ENCODE data around the gene AMPD3.

The AMPD3 gene

GRCh38 chr11:10480026-10480425, 25.0 kb downstream of the AMPD3 start:
- H3K18ac ChIP-seq (ENCODE audit: low read length): no peak overlapping the region
- no peak overlapping the region for H2AK5ac ChIP-seq (ENCODE audit: low read length)
- no peak overlapping the region for H3K9ac ChIP-seq (ENCODE audit: low read length)
- H3K56ac ChIP-seq (ENCODE audit: low read length): no peak overlapping the region
- H3K23ac ChIP-seq (ENCODE audit: low read length): no peak overlapping the region
- WGBS (ENCODE audit: extremely low coverage, insufficient coverage, low lambda C conversion rate): no CpG with 5 or more reads among the region's 6 CpGs
- no peaks in the 10 kb centered on the region for H3K36me3 ChIP-seq (ENCODE audit: control insufficient read depth, insufficient read depth, low read length)
- no peak overlapping the region for H4K5ac ChIP-seq (ENCODE audit: low read length)
- no peak for DNase-seq
- H3K27ac ChIP-seq (ENCODE audit: low read depth, low read length): no peak overlapping the region
- H2BK15ac ChIP-seq (replicated peaks; ENCODE audit: low read depth): no peak overlapping the region
- no peak overlapping the region for H2BK120ac ChIP-seq (ENCODE audit: low read depth, low read length)
- H3K4ac ChIP-seq (ENCODE audit: low read depth, low read length): no peak overlapping the region
- H3K4me1 ChIP-seq (ENCODE audit: control insufficient read depth, low read depth, low read length): no peaks in the 10 kb centered on the region
- no peak overlapping the region for H3K4me3 ChIP-seq (ENCODE audit: low read length)
- H3K79me2 ChIP-seq (ENCODE audit: control insufficient read depth, insufficient read depth, low read length): no peaks in the 10 kb centered on the region
- H3K27me3 ChIP-seq (ENCODE audit: insufficient read depth, low read length, poor library complexity): no peaks in the 10 kb centered on the region
- no peaks in the 10 kb centered on the region for H3K79me1 ChIP-seq (ENCODE audit: low read length)
- no peak overlapping the region for H4K8ac ChIP-seq (ENCODE audit: low read depth, low read length)
- no peak overlapping the region for H2BK5ac ChIP-seq (ENCODE audit: low read length)
- no peak overlapping the region for H3K4me2 ChIP-seq (ENCODE audit: low read length)

GRCh38 chr11:10480760-10481159, 25.7 kb downstream of the AMPD3 start:
- Histone ChIP-seq H4K8ac (ENCODE audit: low read depth, low read length) (no peak overlapping the region), H3K27ac (ENCODE audit: low read depth, low read length) (no peak overlapping the region), H2BK15ac (replicated peaks; ENCODE audit: low read depth) (no peak overlapping the region), H3K23ac (ENCODE audit: low read length) (no peak overlapping the region), H3K4ac (ENCODE audit: low read depth, low read length) (no peak overlapping the region), H3K36me3 (ENCODE audit: control insufficient read depth, insufficient read depth, low read length) (no peaks in the 10 kb centered on the region), H2BK5ac (ENCODE audit: low read length) (no peak overlapping the region), H3K56ac (ENCODE audit: low read length) (no peak overlapping the region), H3K4me1 (ENCODE audit: control insufficient read depth, low read depth, low read length) (no peaks in the 10 kb centered on the region), H3K4me3 (ENCODE audit: low read length) (no peak overlapping the region), H3K18ac (ENCODE audit: low read length) (no peak overlapping the region), H3K79me1 (ENCODE audit: low read length) (no peaks in the 10 kb centered on the region), H2AK5ac (ENCODE audit: low read length) (no peak overlapping the region), H2BK120ac (ENCODE audit: low read depth, low read length) (no peak overlapping the region), H3K79me2 (ENCODE audit: control insufficient read depth, insufficient read depth, low read length) (no peaks in the 10 kb centered on the region), H4K5ac (ENCODE audit: low read length) (no peak overlapping the region), H3K4me2 (ENCODE audit: low read length) (no peak overlapping the region), H3K9ac (ENCODE audit: low read length) (no peak overlapping the region), H3K27me3 (ENCODE audit: insufficient read depth, low read length, poor library complexity) (no peaks in the 10 kb centered on the region)
- no CpG with 5 or more reads among the region's 2 CpGs for WGBS (ENCODE audit: extremely low coverage, insufficient coverage, low lambda C conversion rate)
- no peak for DNase-seq

- no peak for DNase-seq
- WGBS (ENCODE audit: extremely low coverage, insufficient coverage, low lambda C conversion rate): no CpG with 5 or more reads among the region's 16 CpGs
- no peak overlapping the region for H2BK120ac ChIP-seq (ENCODE audit: low read depth, low read length)
Observed at GRCh38 chr11:10481560-10482349, 26.7 kb downstream of the AMPD3 start.

DNA sequence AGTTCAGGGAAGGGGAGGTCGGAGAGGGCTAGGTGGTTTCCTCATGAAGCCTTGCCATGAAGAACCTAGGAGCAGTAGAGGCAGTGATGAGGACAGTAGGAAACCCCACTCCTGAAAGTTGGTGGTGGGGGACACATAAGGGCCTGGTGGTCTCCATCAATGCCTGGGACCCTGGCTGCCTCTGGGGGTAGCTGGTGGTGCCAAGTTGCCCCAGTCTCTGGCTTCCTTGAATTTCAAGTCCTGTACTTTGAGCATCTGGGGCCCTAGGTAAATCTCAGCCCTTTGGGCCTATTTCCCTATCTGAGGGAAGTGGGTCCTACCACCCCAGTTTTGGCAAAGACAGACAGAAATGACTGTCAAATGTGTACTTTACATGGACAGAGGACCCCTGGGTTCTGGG, 28.1 kb downstream of the AMPD3 start:
- Histone ChIP-seq H2BK5ac (ENCODE audit: low read length) (no peak overlapping the region), H2BK15ac (replicated peaks; ENCODE audit: low read depth) (no peak overlapping the region), H4K5ac (ENCODE audit: low read length) (no peak overlapping the region), H3K4me1 (ENCODE audit: control insufficient read depth, low read depth, low read length) (no peaks in the 10 kb centered on the region), H3K27me3 (ENCODE audit: insufficient read depth, low read length, poor library complexity) (no peaks in the 10 kb centered on the region), H3K36me3 (ENCODE audit: control insufficient read depth, insufficient read depth, low read length) (no peaks in the 10 kb centered on the region), H3K56ac (ENCODE audit: low read length) (no peak overlapping the region), H3K4me3 (ENCODE audit: low read length) (no peak overlapping the region), H3K79me2 (ENCODE audit: control insufficient read depth, insufficient read depth, low read length) (no peaks in the 10 kb centered on the region), H3K4me2 (ENCODE audit: low read length) (no peak overlapping the region), H3K9ac (ENCODE audit: low read length) (no peak overlapping the region), H3K27ac (ENCODE audit: low read depth, low read length) (no peak overlapping the region), H2BK120ac (ENCODE audit: low read depth, low read length) (no peak overlapping the region), H3K4ac (ENCODE audit: low read depth, low read length) (no peak overlapping the region), H3K79me1 (ENCODE audit: low read length) (no peaks in the 10 kb centered on the region), H3K23ac (ENCODE audit: low read length) (no peak overlapping the region), H3K18ac (ENCODE audit: low read length) (no peak overlapping the region), H2AK5ac (ENCODE audit: low read length) (no peak overlapping the region), H4K8ac (ENCODE audit: low read depth, low read length) (no peak overlapping the region)
- no peak for DNase-seq
- no CpG with 5 or more reads among the region's 1 CpG for WGBS (ENCODE audit: extremely low coverage, insufficient coverage, low lambda C conversion rate)

More at GRCh38 chr11:10481560-10482349, 26.7 kb downstream of the AMPD3 start:
- no peak overlapping the region for H3K4me2 ChIP-seq (ENCODE audit: low read length)
- H3K18ac ChIP-seq (ENCODE audit: low read length): no peak overlapping the region
- no peaks in the 10 kb centered on the region for H3K27me3 ChIP-seq (ENCODE audit: insufficient read depth, low read length, poor library complexity)
- H4K8ac ChIP-seq (ENCODE audit: low read depth, low read length): no peak overlapping the region
- no peak overlapping the region for H3K4me3 ChIP-seq (ENCODE audit: low read length)
- H3K27ac ChIP-seq (ENCODE audit: low read depth, low read length): no peak overlapping the region
- no peak overlapping the region for H2BK15ac ChIP-seq (replicated peaks; ENCODE audit: low read depth)
- H3K79me2 ChIP-seq (ENCODE audit: control insufficient read depth, insufficient read depth, low read length): no peaks in the 10 kb centered on the region
- H3K23ac ChIP-seq (ENCODE audit: low read length): no peak overlapping the region
- H3K36me3 ChIP-seq (ENCODE audit: control insufficient read depth, insufficient read depth, low read length): no peaks in the 10 kb centered on the region
- H3K79me1 ChIP-seq (ENCODE audit: low read length): no peaks in the 10 kb centered on the region
- H3K4me1 ChIP-seq (ENCODE audit: control insufficient read depth, low read depth, low read length): no peaks in the 10 kb centered on the region
- no peak overlapping the region for H3K4ac ChIP-seq (ENCODE audit: low read depth, low read length)
- H3K9ac ChIP-seq (ENCODE audit: low read length): no peak overlapping the region
- no peak overlapping the region for H3K56ac ChIP-seq (ENCODE audit: low read length)
- no peak overlapping the region for H4K5ac ChIP-seq (ENCODE audit: low read length)
- no peak overlapping the region for H2BK5ac ChIP-seq (ENCODE audit: low read length)
- H2AK5ac ChIP-seq (ENCODE audit: low read length): no peak overlapping the region

- no peak overlapping the region for H2BK120ac ChIP-seq (ENCODE audit: low read depth, low read length)
- H3K56ac ChIP-seq (ENCODE audit: low read length): no peak overlapping the region
- no CpG with 5 or more reads among the region's 3 CpGs for WGBS (ENCODE audit: extremely low coverage, insufficient coverage, low lambda C conversion rate)
Observed at GRCh38 chr11:10483584-10483983, 28.5 kb downstream of the AMPD3 start.

More at GRCh38 chr11:10483584-10483983, 28.5 kb downstream of the AMPD3 start:
- no peak overlapping the region for H3K27ac ChIP-seq (ENCODE audit: low read depth, low read length)
- H4K8ac ChIP-seq (ENCODE audit: low read depth, low read length): no peak overlapping the region
- H2BK15ac ChIP-seq (replicated peaks; ENCODE audit: low read depth): no peak overlapping the region
- no peak overlapping the region for H3K4me3 ChIP-seq (ENCODE audit: low read length)
- no peaks in the 10 kb centered on the region for H3K36me3 ChIP-seq (ENCODE audit: control insufficient read depth, insufficient read depth, low read length)
- no peaks in the 10 kb centered on the region for H3K79me2 ChIP-seq (ENCODE audit: control insufficient read depth, insufficient read depth, low read length)
- H2AK5ac ChIP-seq (ENCODE audit: low read length): no peak overlapping the region
- H2BK5ac ChIP-seq (ENCODE audit: low read length): no peak overlapping the region
- no peaks in the 10 kb centered on the region for H3K79me1 ChIP-seq (ENCODE audit: low read length)
- no peak overlapping the region for H3K4ac ChIP-seq (ENCODE audit: low read depth, low read length)
- no peak overlapping the region for H4K5ac ChIP-seq (ENCODE audit: low read length)
- H3K9ac ChIP-seq (ENCODE audit: low read length): no peak overlapping the region
- no peaks in the 10 kb centered on the region for H3K27me3 ChIP-seq (ENCODE audit: insufficient read depth, low read length, poor library complexity)
- H3K18ac ChIP-seq (ENCODE audit: low read length): no peak overlapping the region
- H3K4me2 ChIP-seq (ENCODE audit: low read length): no peak overlapping the region
- H3K23ac ChIP-seq (ENCODE audit: low read length): no peak overlapping the region
- DNase-seq: no peak
- no peaks in the 10 kb centered on the region for H3K4me1 ChIP-seq (ENCODE audit: control insufficient read depth, low read depth, low read length)
